NCI-H1436 (cell line): ENCODE data around the gene DET1.
"Not testable (repeated sequence)": the region's sequence is repeated elsewhere in the genome, so short reads cannot be mapped to it uniquely, and the experiment has no call there.

Experiments used
- DNase-seq: peaks from one replicate; lab custom pipeline; 2025; lab: John Stamatoyannopoulos, UW

DET1 gene

GRCh38 chr15:88497109-88497765 is 49.2 kb downstream of the DET1 start:
- DNase-seq = peak; percentile 11

GRCh38 chr15:88493844-88494243 is 52.6 kb downstream of the DET1 start:
- no peak for DNase-seq

- DNase-seq = peak; percentile 25
Measured at GRCh38 chr15:88491158-88491557, 55.3 kb downstream of the DET1 start.

GRCh38 chr15:88490036-88490435 is 56.4 kb downstream of the DET1 start:
- DNase-seq = no peak

- no peak for DNase-seq
Measured at GRCh38 chr15:88489321-88489720, 57.2 kb downstream of the DET1 start.

GRCh38 chr15:88487796-88488523 is 58.5 kb downstream of the DET1 start:
- DNase-seq = no peak

GRCh38 chr15:88487178-88487795 is 59.2 kb downstream of the DET1 start:
- no peak for DNase-seq

GRCh38 chr15:88484682-88485331 is 61.7 kb downstream of the DET1 start:
- DNase-seq = no peak

GRCh38 chr15:88482263-88482662 is 64.2 kb downstream of the DET1 start:
- DNase-seq = no peak

- no peak for DNase-seq
Measured at GRCh38 chr15:88480981-88481380, 65.5 kb downstream of the DET1 start.

GRCh38 chr15:88479169-88479568 is 67.3 kb downstream of the DET1 start:
- no peak for DNase-seq

- DNase-seq = no peak
Measured at GRCh38 chr15:88477904-88478303, 68.6 kb downstream of the DET1 start.

- DNase-seq = no peak
Measured at GRCh38 chr15:88477126-88477525, 69.4 kb downstream of the DET1 start.

- peak; percentile 35 for DNase-seq
Measured at GRCh38 chr15:88476635-88477060, 69.8 kb downstream of the DET1 start.

GRCh38 chr15:88473661-88474293 is 72.7 kb downstream of the DET1 start:
- not testable (repeated sequence) for DNase-seq

GRCh38 chr15:88472225-88472624 is 74.3 kb downstream of the DET1 start:
- no peak for DNase-seq

GRCh38 chr15:88470625-88471372 is 75.7 kb downstream of the DET1 start:
- DNase-seq = no peak

- no peak for DNase-seq
Measured at GRCh38 chr15:88469321-88469720, 77.2 kb downstream of the DET1 start.

- DNase-seq = not testable (repeated sequence)
Measured at GRCh38 chr15:88468721-88469120, 77.8 kb downstream of the DET1 start.

GRCh38 chr15:88467935-88468528 is 78.4 kb downstream of the DET1 start:
- no peak for DNase-seq
